ENCODE measurements around the gene PLEKHA5.

GRCh38 chr12:19261773-19262172 lies 132.2 kb downstream of the PLEKHA5 start:
- TF ChIP-seq EP300 (IDR thresholded peaks at IDR 0.05) (no peak), POLR2A (IDR thresholded peaks at IDR 0.05) (no peak)
- TF ChIP-seq, protein P1, sequence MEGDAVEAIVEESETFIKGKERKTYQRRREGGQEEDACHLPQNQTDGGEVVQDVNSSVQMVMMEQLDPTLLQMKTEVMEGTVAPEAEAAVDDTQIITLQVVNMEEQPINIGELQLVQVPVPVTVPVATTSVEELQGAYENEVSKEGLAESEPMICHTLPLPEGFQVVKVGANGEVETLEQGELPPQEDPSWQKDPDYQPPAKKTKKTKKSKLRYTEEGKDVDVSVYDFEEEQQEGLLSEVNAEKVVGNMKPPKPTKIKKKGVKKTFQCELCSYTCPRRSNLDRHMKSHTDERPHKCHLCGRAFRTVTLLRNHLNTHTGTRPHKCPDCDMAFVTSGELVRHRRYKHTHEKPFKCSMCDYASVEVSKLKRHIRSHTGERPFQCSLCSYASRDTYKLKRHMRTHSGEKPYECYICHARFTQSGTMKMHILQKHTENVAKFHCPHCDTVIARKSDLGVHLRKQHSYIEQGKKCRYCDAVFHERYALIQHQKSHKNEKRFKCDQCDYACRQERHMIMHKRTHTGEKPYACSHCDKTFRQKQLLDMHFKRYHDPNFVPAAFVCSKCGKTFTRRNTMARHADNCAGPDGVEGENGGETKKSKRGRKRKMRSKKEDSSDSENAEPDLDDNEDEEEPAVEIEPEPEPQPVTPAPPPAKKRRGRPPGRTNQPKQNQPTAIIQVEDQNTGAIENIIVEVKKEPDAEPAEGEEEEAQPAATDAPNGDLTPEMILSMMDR (IDR thresholded peaks at IDR 0.05) = no peak
